HepG2 (cell line): ENCODE data around the gene EPHA3. TPM values are rescaled to one million over a fixed set of nuclear protein-coding genes. Genes with fewer than 3 reads are reported as not detected.

Source experiments
- AHDC1 ChIP-seq: sonication (generic); formaldehyde crosslinking; IDR thresholded peaks from 2 replicates; pipeline ENCODE4 v1.5.1; 2020; ENCODE audit warnings: mild to moderate bottlenecking, missing genetic modification reagents, borderline replicate concordance
- GPN1 ChIP-seq: sonication (generic); formaldehyde crosslinking; IDR thresholded peaks from 2 replicates; pipeline ENCODE4 v1.5.1; 2020; ENCODE audit warnings: missing genetic modification reagents, borderline replicate concordance
- LCORL ChIP-seq, 2 experiments: fragments of 450-650 bp in 1 of 2; sonication (generic) in 1 of 2; formaldehyde crosslinking in 1 of 2; IDR thresholded peaks; 2 replicates each; pipeline versions ENCODE4 v1.5.0 to v1.6.1; 2017 to 2020; ENCODE audit warnings: antibody characterized with exemption in 1 of 2, missing genetic modification reagents in 1 of 2
- NAIF1 ChIP-seq: sonication (generic); formaldehyde crosslinking; IDR thresholded peaks from 2 replicates; pipeline ENCODE4 v1.5.0; 2020; ENCODE audit warnings: mild to moderate bottlenecking, missing genetic modification reagents, borderline replicate concordance
- NRL ChIP-seq: sonication (generic); formaldehyde crosslinking; IDR thresholded peaks from 2 replicates; pipeline ENCODE4 v1.5.0; 2020; ENCODE audit warnings: missing genetic modification reagents, mild to moderate bottlenecking, moderate library complexity, borderline replicate concordance
- ZNF12 ChIP-seq: sonication (generic); formaldehyde crosslinking; IDR thresholded peaks from 2 replicates; pipeline ENCODE4 v1.5.0; 2020; ENCODE audit warnings: missing genetic modification reagents
- ZNF619 ChIP-seq: sonication (generic); formaldehyde crosslinking; IDR thresholded peaks from 2 replicates; pipeline ENCODE4 v1.4.0; 2020; ENCODE audit warnings: mild to moderate bottlenecking, missing genetic modification reagents
- polyA plus RNA-seq, 8 experiments: library from polyadenylated mRNA; depleted of rRNA in 3 of 8; stranded (reverse) in 7 of 8; unstranded in 1 of 8; fragments of >200 nt; fragmentation: Illumina TruSeq in 4 of 8; extraction: Trizol in 4 of 8; gene quantifications; 2 replicates each; pipeline versions ENCODE4 v1.2.1 to v1.2.3, GENCODE V29; 2011 to 2016; ENCODE audit warnings: low read depth in 4 of 8, missing spikeins in 1 of 8, mixed read lengths in 1 of 8; ENCODE audit not compliant: insufficient read depth in 1 of 8
- total RNA-seq, 5 experiments: library from RNA; depleted of rRNA; stranded (reverse); fragments of >200 nt; fragmentation: Illumina TruSeq; extraction: Trizol; gene quantifications; 2 replicates each; pipeline ENCODE4 v1.2.3, GENCODE V29; 2016; ENCODE audit warnings: low read depth in 1 of 5
- TF ChIP-seq, protein P1 (sequence below), 2 experiments: sonication (generic) in 1 of 2; formaldehyde crosslinking in 1 of 2; IDR thresholded peaks; 2 replicates each; pipeline versions ENCODE4 v1.5.1 to v1.6.1; 2011 to 2020; ENCODE audit warnings: borderline replicate concordance in 1 of 2, low read depth in 1 of 2, low read length in 1 of 2, mild to moderate bottlenecking in 1 of 2, missing genetic modification reagents in 1 of 2, moderate library complexity in 1 of 2

EPHA3 gene
- total and polyA plus RNA-seq, 2 of the 13 experiments (the other 11 are each of a cell fraction or from before 2014, with no cell fraction given) = 0.01 TPM; not detected in 1

DNA sequence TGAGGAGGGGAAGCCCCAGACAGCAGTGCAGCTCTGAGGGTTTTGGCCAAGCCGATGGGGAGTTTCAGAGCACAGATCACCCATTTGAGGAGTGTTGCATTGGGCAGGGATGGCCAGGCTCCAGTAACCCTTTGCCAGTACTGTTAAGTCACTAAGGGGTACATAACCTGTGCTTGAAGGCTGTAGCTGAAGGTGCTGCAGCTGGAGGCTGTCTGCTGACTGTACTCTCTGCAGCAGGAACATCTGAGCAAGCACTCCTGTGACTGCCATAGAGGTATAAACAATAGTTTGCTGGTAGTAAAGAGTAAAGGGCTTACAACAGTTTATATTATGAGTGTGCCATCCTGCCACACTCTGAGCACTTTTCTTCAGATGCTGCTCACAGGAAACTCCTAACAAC lies 297.8 kb downstream of the EPHA3 start (continued):
- TF ChIP-seq AHDC1 (CRISPR knock-in tag) (no peak), NRL (no peak), NAIF1 (CRISPR knock-in tag) (no peak), LCORL (IDR thresholded peaks at IDR 0.05) (no peak), LCORL (CRISPR knock-in tag; IDR thresholded peaks at IDR 0.05) (no peak), GPN1 (no peak), ZNF619 (no peak), ZNF12 (CRISPR knock-in tag) (no peak)
- TF ChIP-seq, protein P1, sequence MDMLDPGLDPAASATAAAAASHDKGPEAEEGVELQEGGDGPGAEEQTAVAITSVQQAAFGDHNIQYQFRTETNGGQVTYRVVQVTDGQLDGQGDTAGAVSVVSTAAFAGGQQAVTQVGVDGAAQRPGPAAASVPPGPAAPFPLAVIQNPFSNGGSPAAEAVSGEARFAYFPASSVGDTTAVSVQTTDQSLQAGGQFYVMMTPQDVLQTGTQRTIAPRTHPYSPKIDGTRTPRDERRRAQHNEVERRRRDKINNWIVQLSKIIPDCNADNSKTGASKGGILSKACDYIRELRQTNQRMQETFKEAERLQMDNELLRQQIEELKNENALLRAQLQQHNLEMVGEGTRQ (IDR thresholded peaks at IDR 0.05; ENCODE audit: low read depth, low read length) = no peak
- TF ChIP-seq, protein P1 (CRISPR knock-in tag; IDR thresholded peaks at IDR 0.05; ENCODE audit: borderline replicate concordance) = no peak
